Right lobe of liver (tissue), 4 donors: Measurements from ENCODE around the gene RGS10.

Experiments
- CTCF ChIP-seq, 4 donors: fragments of 200-600 bp in 3 of 4; fragments of 450-650 bp in 1 of 4; IDR thresholded peaks; one replicate each; pipeline versions ENCODE4 v1.5.1 to v1.8.0; 2016 to 2022; ENCODE audit warnings: antibody characterized with exemption in 4 of 4, mild to moderate bottlenecking in 2 of 4
- POLR2A ChIP-seq: fragments of 450-650 bp; IDR thresholded peaks from one replicate; pipeline ENCODE4 v1.6.1; 2017; ENCODE audit warnings: antibody characterized with exemption, mild to moderate bottlenecking
- donor health status: DM: no; HTN: no; CAD: no.
- donor health status: DM: no; HTN: no; CAD: no.
- donor health status: DM: no; HTN: yes; CAD: no.

DNA sequence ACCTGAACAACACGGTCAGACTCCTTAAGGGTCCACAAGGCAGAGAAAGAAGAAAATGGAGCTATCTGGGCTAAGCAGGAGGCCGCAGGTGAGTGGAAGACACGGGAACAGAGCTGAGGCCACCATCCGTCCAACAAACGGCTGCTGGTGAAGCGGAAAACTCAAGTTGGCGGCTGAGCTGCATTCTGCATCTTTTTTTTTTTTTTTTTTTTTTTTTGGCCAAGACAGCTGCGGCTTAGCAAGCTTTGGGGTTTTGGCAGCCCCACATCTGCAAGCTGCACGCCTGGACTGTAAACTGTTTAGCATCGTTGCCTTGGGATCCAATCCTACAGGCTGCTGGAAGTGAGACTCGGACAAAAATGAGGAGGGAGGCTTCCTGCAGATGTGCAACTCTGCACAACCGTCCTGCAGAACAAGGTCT, 37.4 kb downstream of the RGS10 start:
- TF ChIP-seq CTCF (IDR thresholded peaks at IDR 0.05), result no peak
- no peak for TF ChIP-seq POLR2A
